ENCODE results near the gene EPN1. TPM values are rescaled to one million over a fixed set of nuclear protein-coding genes. Genes with fewer than 3 reads are reported as not detected.
A peak's percentile ranks its signal among the peaks of the same experiment; 100 is the strongest.

The EPN1 gene
- polyA plus RNA-seq, 10 donors, result 59.0 to 99.0 (median 74.3) TPM

GRCh38 chr19:55690769-55691545, 15.9 kb downstream of the EPN1 start:
- DNase-seq, result no peak

- no peak for DNase-seq
Measured at GRCh38 chr19:55691561-55692481, 16.8 kb downstream of the EPN1 start.

GRCh38 chr19:55692681-55693081, 17.7 kb downstream of the EPN1 start:
- no peak for DNase-seq

- no peak for DNase-seq
Measured at GRCh38 chr19:55693336-55693974, 18.4 kb downstream of the EPN1 start.

- no peak for DNase-seq
Measured at GRCh38 chr19:55694241-55694655, 19.2 kb downstream of the EPN1 start.

GRCh38 chr19:55694656-55695491, 19.8 kb downstream of the EPN1 start:
- DNase-seq, result no peak

GRCh38 chr19:55695511-55696290, 20.7 kb downstream of the EPN1 start:
- DNase-seq, result no peak

- no peak for DNase-seq
Measured at GRCh38 chr19:55696301-55697068, 21.5 kb downstream of the EPN1 start.

- no peak for DNase-seq
Measured at GRCh38 chr19:55697069-55697440, 22.0 kb downstream of the EPN1 start.

GRCh38 chr19:55697698-55698097, 22.7 kb downstream of the EPN1 start:
- DNase-seq, result no peak

GRCh38 chr19:55698256-55698655, 23.2 kb downstream of the EPN1 start:
- DNase-seq, result no peak

GRCh38 chr19:55699221-55699620, 24.2 kb downstream of the EPN1 start:
- DNase-seq, result no peak

GRCh38 chr19:55700813-55701212, 25.8 kb downstream of the EPN1 start:
- DNase-seq, result no peak

GRCh38 chr19:55702131-55702627, 27.2 kb downstream of the EPN1 start:
- no peak for DNase-seq

- DNase-seq, result peak in 2 of 3 donors; percentile 24 to 43
Measured at GRCh38 chr19:55703790-55704215, 28.8 kb downstream of the EPN1 start.

- no peak for DNase-seq
Measured at GRCh38 chr19:55704494-55705245, 29.6 kb downstream of the EPN1 start.

GRCh38 chr19:55705972-55706371, 30.9 kb downstream of the EPN1 start:
- no peak for DNase-seq

GRCh38 chr19:55711719-55712118, 36.7 kb downstream of the EPN1 start:
- no peak for DNase-seq
